Measurements from ENCODE around the gene IGFBP2. TPM values are rescaled to one million over a fixed set of nuclear protein-coding genes. Genes with fewer than 3 reads are reported as not detected.

IGFBP2 gene
- total and polyA plus RNA-seq, 12 donors: 14.8 to 253 (median 79.4) TPM

- Histone ChIP-seq H3K4me3 (peak overlapping the region in 3 of 4 donors; percentile 15 to 59 (median 27)), H3K27me3 (no peaks in the 10 kb centered on the region), H3K9me3 (replicated peaks in 1 of 3) (no peaks in the 10 kb centered on the region), H3K4me1 (replicated peaks in 1 of 2) (peaks cover 23 to 41% of the 10 kb centered on the region in 2 donors), H3K27ac (peak overlapping the region; percentile 18 to 92 (median 51)), H3K36me3 (replicated peaks in 1 of 2) (peaks cover 0 to 6% of the 10 kb centered on the region in 2 donors)
- TF ChIP-seq CTCF (IDR thresholded peaks at IDR 0.05) (no peak), POLR2A (IDR thresholded peaks at IDR 0.05) (peak in 1 of 2 donors; percentile 37)
- peak in 6 of 7 donors; percentile 45 to 79 (median 68) for DNase-seq
- 1 to 7% (median 4%) methylated on average over 13 to 59 of the region's 59 CpGs for WGBS, 4 donors
- intact Hi-C loops (cut with DNase I): loop anchor here (5.0 to 10.0 kb wide), 2 partner anchors 481 to 1018 kb away; no protein-coding TSS in a partner anchor
Measured at GRCh38 chr2:216694082-216694825, 61.0 kb downstream of the IGFBP2 start.

GRCh38 chr2:216694826-216695217, 61.6 kb downstream of the IGFBP2 start:
- intact Hi-C loops (cut with DNase I): loop anchor here (5.0 to 10.0 kb wide), 3 partner anchors 472 to 1017 kb away; no protein-coding TSS in a partner anchor
- H3K4me1 ChIP-seq (replicated peaks in 1 of 2): peaks cover 23 to 43% of the 10 kb centered on the region in 2 donors
- H3K27ac ChIP-seq: peak overlapping the region in 4 of 5 donors; percentile 30 to 92 (median 66)
- no peaks in the 10 kb centered on the region for H3K27me3 ChIP-seq
- H3K36me3 ChIP-seq (replicated peaks in 1 of 2): no peaks in the 10 kb centered on the region
- H3K9me3 ChIP-seq (replicated peaks in 1 of 3): no peaks in the 10 kb centered on the region
- peak overlapping the region in 2 of 4 donors; percentile 8 to 59 for H3K4me3 ChIP-seq
- TF ChIP-seq CTCF (IDR thresholded peaks at IDR 0.05): no peak
- no peak for TF ChIP-seq POLR2A (IDR thresholded peaks at IDR 0.05)
- WGBS, 4 donors: 25 to 34% (median 31%) methylated on average over 10 of the region's 10 CpGs
- DNase-seq: no peak

- intact Hi-C loops (cut with DNase I): loop anchor here (5.0 to 10.0 kb wide), 2 partner anchors 472 to 479 kb away; no protein-coding TSS in a partner anchor
- H3K27me3 ChIP-seq: no peaks in the 10 kb centered on the region
- peak within 1 kb of the TSS in 4 of 5 donors; percentile 30 to 92 (median 66) for H3K27ac ChIP-seq
- WGBS, 4 donors: 21 to 32% (median 25%) methylated on average over 10 to 16 of the region's 16 CpGs
- H3K4me1 ChIP-seq (replicated peaks in 1 of 2): peaks cover 23 to 49% of the 10 kb centered on the region in 2 donors
- peak within 1 kb of the TSS in 3 of 4 donors; percentile 15 to 59 (median 27) for H3K4me3 ChIP-seq
- H3K36me3 ChIP-seq (replicated peaks in 1 of 2): no peaks in the 10 kb centered on the region
- no peaks in the 10 kb centered on the region for H3K9me3 ChIP-seq (replicated peaks in 1 of 3)
- DNase-seq: peak; percentile 74 to 92 (median 84)
- no peak for TF ChIP-seq CTCF (IDR thresholded peaks at IDR 0.05)
- peak; percentile 29 to 67 for TF ChIP-seq POLR2A (IDR thresholded peaks at IDR 0.05)
Measured at GRCh38 chr2:216695401-216695821, 62.2 kb downstream of the IGFBP2 start, which contains the start of gene IGFBP5. IGFBP5 (minus strand) TSS chr2:216695549; CDS start chr2:216694775, 774 bp downstream.

GRCh38 chr2:216696321-216696720, 63.1 kb downstream of the IGFBP2 start:
- intact Hi-C loops (cut with DNase I): loop anchor here (5.0 to 10.0 kb wide), 2 partner anchors 471 to 478 kb away; no protein-coding TSS in a partner anchor
- DNase-seq: no peak
- H3K27me3 ChIP-seq: no peaks in the 10 kb centered on the region
- H3K4me3 ChIP-seq: no peak overlapping the region
- H3K9me3 ChIP-seq (replicated peaks in 1 of 3): no peaks in the 10 kb centered on the region
- 64 to 100% (median 73%) methylated on average over 1 of the region's 1 CpG for WGBS, 4 donors
- H3K27ac ChIP-seq: peak overlapping the region in 1 of 5 donors; percentile 42
- peaks cover 23 to 55% of the 10 kb centered on the region in 2 donors for H3K4me1 ChIP-seq (replicated peaks in 1 of 2)
- no peaks in the 10 kb centered on the region for H3K36me3 ChIP-seq (replicated peaks in 1 of 2)
- no peak for TF ChIP-seq CTCF (IDR thresholded peaks at IDR 0.05)
- no peak for TF ChIP-seq POLR2A (IDR thresholded peaks at IDR 0.05)

All from adrenal gland (tissue), 12 donors.